Measurements from ENCODE around the gene RNF180.
"Not testable (repeated sequence)": the region's sequence is repeated elsewhere in the genome, so short reads cannot be mapped to it uniquely, and the experiment has no call there.

Gene RNF180

GRCh38 chr5:64285188-64286130 lies 119.8 kb downstream of the RNF180 start:
- DNase-seq = no peak

GRCh38 chr5:64286381-64286780 lies 120.7 kb downstream of the RNF180 start:
- no peak for DNase-seq

GRCh38 chr5:64288496-64288895 lies 122.9 kb downstream of the RNF180 start:
- not testable (repeated sequence) for DNase-seq

- DNase-seq = no peak
These were observed 127.1 kb downstream of the RNF180 start for GRCh38 chr5:64292611-64293215.

GRCh38 chr5:64295101-64295500 lies 129.5 kb downstream of the RNF180 start:
- no peak for DNase-seq

GRCh38 chr5:64298586-64298985 lies 132.9 kb downstream of the RNF180 start:
- DNase-seq = no peak

- DNase-seq = no peak
These were observed 134.2 kb downstream of the RNF180 start for GRCh38 chr5:64299805-64300204.

GRCh38 chr5:64301566-64301965 lies 135.9 kb downstream of the RNF180 start:
- DNase-seq = no peak

- DNase-seq = no peak
These were observed 142.5 kb downstream of the RNF180 start for GRCh38 chr5:64308135-64308534.

GRCh38 chr5:64312491-64312890 lies 146.8 kb downstream of the RNF180 start:
- DNase-seq = no peak

GRCh38 chr5:64315778-64316177 lies 150.1 kb downstream of the RNF180 start:
- no peak for DNase-seq

GRCh38 chr5:64318175-64318574 lies 152.5 kb downstream of the RNF180 start:
- no peak for DNase-seq

- DNase-seq = no peak
These were observed 157.9 kb downstream of the RNF180 start for GRCh38 chr5:64323591-64323990.

GRCh38 chr5:64330728-64331231 lies 165.1 kb downstream of the RNF180 start:
- DNase-seq = no peak

GRCh38 chr5:64331597-64332277 lies 166.1 kb downstream of the RNF180 start:
- DNase-seq = no peak

- no peak for DNase-seq
These were observed 168.2 kb downstream of the RNF180 start for GRCh38 chr5:64333886-64334285.

- DNase-seq = no peak
These were observed 174.1 kb downstream of the RNF180 start for GRCh38 chr5:64339769-64340168.

- no peak for DNase-seq
These were observed 174.7 kb downstream of the RNF180 start for GRCh38 chr5:64340293-64340692.

GRCh38 chr5:64341340-64341739 lies 175.7 kb downstream of the RNF180 start:
- DNase-seq = no peak

- no peak for DNase-seq
These were observed 178.9 kb downstream of the RNF180 start for GRCh38 chr5:64344501-64344900.

- no peak for DNase-seq
These were observed 181.7 kb downstream of the RNF180 start for GRCh38 chr5:64347309-64347708.

- no peak for DNase-seq
These were observed 198.8 kb downstream of the RNF180 start for GRCh38 chr5:64364426-64364825.

- DNase-seq = no peak
These were observed 219.1 kb downstream of the RNF180 start for GRCh38 chr5:64384765-64385164.

GRCh38 chr5:64397552-64397951 lies 231.9 kb downstream of the RNF180 start:
- DNase-seq = no peak
